GM12878 (cell line): Measurements from ENCODE around the gene TEKT3. TPM values are rescaled to one million over a fixed set of nuclear protein-coding genes. Genes with fewer than 3 reads are reported as not detected.

Experiments used
- ATAC-seq: fragments of 200-7000 bp; cut with Tn5 transposase; 3 replicates; pipeline ENCODE4 v1.9.1; 2020; ENCODE audit warnings: mild to moderate bottlenecking, moderate library complexity
- BruUV-seq: library from RNA; stranded (reverse); fragments of 400-500 nt; replicated peaks from 2 replicates; lab custom pipeline; 2021; lab: Mats Ljungman, UMichigan
- CTCF ChIA-PET: fragments of 300-600 bp; sonication (Branson Sonifier 250); formaldehyde crosslinking; extraction: SDS; loops from one replicate; lab custom pipeline; 2021; ENCODE audit warnings: inconsistent platforms; lab: Yijun Ruan, JAX
- POLR2A ChIA-PET: fragments of 350-600 bp; formaldehyde crosslinking; extraction: SDS; loops from one replicate; lab custom pipeline; 2021; ENCODE audit warnings: inconsistent platforms; lab: Charles Lee
- RAD21 ChIA-PET: fragments of 300-600 bp; sonication (Branson Sonifier 250); formaldehyde crosslinking; loops from one replicate; lab custom pipeline; 2023; ENCODE audit warnings: antibody characterized with exemption; ENCODE audit not compliant: unreplicated experiment; lab: Charles Lee
- SMC1A ChIA-PET: fragments of 300-600 bp; sonication (Branson Sonifier 250); formaldehyde crosslinking; loops from one replicate; lab custom pipeline; 2023; ENCODE audit not compliant: unreplicated experiment, uncharacterized antibody; lab: Charles Lee
- DNase-seq: peaks from one replicate; pipeline ENCODE4 v3.0.0-alpha.2; 2011; ENCODE audit warnings: low read depth, low spot score
- FAIRE-seq: peaks from 3 replicates; lab custom pipeline; 2011; peaks lifted over from hg19 to GRCh38; lab: Jason Lieb, UNC
- H2AFZ ChIP-seq: 2 replicates; pipeline ENCODE4 v1.6.0; 2011; ENCODE audit warnings: low read depth, low read length, control low read depth; ENCODE audit not compliant: control insufficient read depth
- H3K27ac ChIP-seq: 2 replicates; pipeline ENCODE4 v1.5.1; 2011; ENCODE audit warnings: control low read depth; ENCODE audit not compliant: control insufficient read depth, insufficient read depth
- H3K27me3 ChIP-seq, 2 experiments: replicated peaks in 1 of 2; 2 replicates each; pipeline versions ENCODE4 v1.6.0 to v1.6.1; 2011; ENCODE audit warnings: low read length in 1 of 2; ENCODE audit not compliant: control insufficient read depth in 2 of 2, insufficient read depth in 2 of 2
- H3K36me3 ChIP-seq, 2 experiments: 2 replicates each; pipeline ENCODE4 v1.5.1; 2011; ENCODE audit warnings: low read length in 1 of 2; ENCODE audit not compliant: control insufficient read depth in 2 of 2, insufficient read depth in 2 of 2
- H3K4me1 ChIP-seq: 2 replicates; pipeline ENCODE4 v1.6.1; 2011; ENCODE audit warnings: mild to moderate bottlenecking, low read length, moderate library complexity, mixed read lengths; ENCODE audit not compliant: control insufficient read depth, insufficient read depth
- H3K4me2 ChIP-seq: 2 replicates; pipeline ENCODE4 v1.6.0; 2011; ENCODE audit warnings: control low read depth; ENCODE audit not compliant: control insufficient read depth, insufficient read depth
- H3K4me3 ChIP-seq: fragments of 200-600 bp; sonication (generic); 2 replicates; pipeline ENCODE4 v1.5.1; 2016
- H3K79me2 ChIP-seq: 2 replicates; pipeline ENCODE4 v1.6.0; 2011; ENCODE audit warnings: low read length; ENCODE audit not compliant: control insufficient read depth, insufficient read depth
- H3K9ac ChIP-seq: 2 replicates; pipeline ENCODE4 v1.8.0; 2011; ENCODE audit warnings: low read length, control low read depth, mixed read lengths; ENCODE audit not compliant: control insufficient read depth, insufficient read depth
- H3K9me3 ChIP-seq: replicated peaks from 3 replicates; pipeline ENCODE4 v1.5.1; 2011; ENCODE audit warnings: mild to moderate bottlenecking, low read length; ENCODE audit not compliant: control insufficient read depth, insufficient read depth
- H4K20me1 ChIP-seq: 2 replicates; pipeline ENCODE4 v1.6.0; 2011; ENCODE audit not compliant: control insufficient read depth, insufficient read depth
- CBX5 ChIP-seq: sonication (generic); IDR thresholded peaks from 2 replicates; pipeline ENCODE4 v1.6.1; 2016; ENCODE audit warnings: low read depth, moderate library complexity, mild to moderate bottlenecking, inconsistent platforms
- EGR1 ChIP-seq, 2 experiments: IDR thresholded peaks; 1 replicate in 1 of 2; 2 replicates in 1 of 2; pipeline ENCODE4 v1.6.1; 2011 to 2012; ENCODE audit warnings: low read depth in 2 of 2, low read length in 2 of 2, borderline replicate concordance in 1 of 2, mild to moderate bottlenecking in 1 of 2, moderate library complexity in 1 of 2
- FOXK2 ChIP-seq: fragments of 450-650 bp; IDR thresholded peaks from 2 replicates; pipeline ENCODE4 v1.6.1; 2017; ENCODE audit warnings: mild to moderate bottlenecking, moderate library complexity
- GATAD2B ChIP-seq: fragments of 450-650 bp; conservative IDR thresholded peaks from 2 replicates; pipeline ENCODE4 v1.6.1; 2017; ENCODE audit warnings: low read depth, mild to moderate bottlenecking, moderate library complexity
- NBN ChIP-seq: fragments of 450-650 bp; IDR thresholded peaks from 2 replicates; pipeline ENCODE4 v1.6.1; 2016
- NFIC ChIP-seq: IDR thresholded peaks from 2 replicates; pipeline ENCODE4 v1.6.1; 2012; ENCODE audit warnings: low read depth, mild to moderate bottlenecking, inconsistent platforms, low read length, moderate library complexity
- NFYB ChIP-seq: IDR thresholded peaks from 2 replicates; pipeline ENCODE4 v1.6.1; 2011; ENCODE audit warnings: low read depth, mild to moderate bottlenecking, low read length, improper control_type of control experiment, moderate library complexity; ENCODE audit not compliant: insufficient read depth
- POU2F2 ChIP-seq: IDR thresholded peaks from 3 replicates; pipeline ENCODE4 v1.6.1; 2011; ENCODE audit warnings: low read depth, mild to moderate bottlenecking, low read length, borderline replicate concordance
- RB1 ChIP-seq: fragments of 450-650 bp; formaldehyde crosslinking; IDR thresholded peaks from 2 replicates; pipeline ENCODE4 v1.6.1; 2017; ENCODE audit warnings: mild to moderate bottlenecking, borderline replicate concordance
- RUNX3 ChIP-seq: IDR thresholded peaks from 2 replicates; pipeline ENCODE4 v1.6.1; 2012; ENCODE audit warnings: low read length, inconsistent platforms
- SMARCA5 ChIP-seq: fragments of 450-650 bp; IDR thresholded peaks from 2 replicates; pipeline ENCODE4 v1.6.1; 2017; ENCODE audit warnings: mild to moderate bottlenecking
- SREBF2 ChIP-seq: IDR thresholded peaks from 2 replicates; pipeline ENCODE4 v1.6.1; 2012; ENCODE audit warnings: mild to moderate bottlenecking, low read length
- TARDBP ChIP-seq: IDR thresholded peaks from 2 replicates; pipeline ENCODE4 v1.6.1; 2016; ENCODE audit warnings: borderline replicate concordance
- ZNF622 ChIP-seq: fragments of 450-650 bp; IDR thresholded peaks from 2 replicates; pipeline ENCODE4 v1.6.1; 2017; ENCODE audit warnings: mild to moderate bottlenecking, inconsistent platforms
- WGBS: methylation state at CpG from one replicate; pipeline ENCODE4 v1.1.6; 2016; ENCODE audit warnings: low lambda C conversion rate; ENCODE audit not compliant: insufficient replicate concordance, insufficient coverage; ENCODE audit errors: missing lambda C conversion rate; 5-methylcytosine and 5-hydroxymethylcytosine counted together
- in situ Hi-C: fragments of 300-500 bp; cut with MboI; formaldehyde crosslinking; loops from 9 replicates; pipeline ENCODE4 v1.14.3; 2018; ENCODE audit warnings: mixed read lengths
- intact Hi-C: fragments of 100-400 bp; cut with micrococcal nuclease; formaldehyde crosslinking; loops from one replicate; pipeline ENCODE4 v1.14.2; 2022; ENCODE audit not compliant: unreplicated experiment
- polyA plus RNA-seq, 11 experiments: library from polyadenylated mRNA; depleted of rRNA in 4 of 11; unstranded in 6 of 11; stranded (reverse) in 5 of 11; fragments of >200 nt; fragmentation: Nextera tagmentation in 4 of 11; fragmentation: Illumina TruSeq in 1 of 11; extraction: Ambion mirVana in 4 of 11; extraction: Trizol in 1 of 11; gene quantifications; 1 replicate in 1 of 11; 2 replicates in 10 of 11; pipeline versions ENCODE4 v1.2.1 to v1.2.3, GENCODE V29; 2011 to 2016; ENCODE audit warnings: inconsistent platforms in 2 of 11, missing spikeins in 2 of 11, low read depth in 1 of 11
- total RNA-seq, 4 experiments: library from RNA; depleted of rRNA in 3 of 4; stranded (reverse); fragments of >200 nt in 3 of 4; fragmentation: Illumina TruSeq in 1 of 4; extraction: Trizol in 1 of 4; gene quantifications; 2 replicates each; pipeline versions ENCODE4 v1.2.1 to v1.2.3, GENCODE V29; 2013 to 2021
- TF ChIP-seq, protein P1 (sequence below): fragments of 450-650 bp; formaldehyde crosslinking; IDR thresholded peaks from 2 replicates; pipeline ENCODE4 v1.5.0; 2022; ENCODE audit warnings: mild to moderate bottlenecking, missing genetic modification characterization
- TF ChIP-seq, protein P2 (sequence below): IDR thresholded peaks from 2 replicates; pipeline ENCODE4 v1.6.1; 2012; ENCODE audit warnings: low read length, inconsistent platforms

Gene TEKT3
- total and polyA plus RNA-seq, 10 of the 15 experiments (the other 5 are each of a cell fraction or from before 2014, with no cell fraction given): 0.15 TPM; not detected in 9

DNA sequence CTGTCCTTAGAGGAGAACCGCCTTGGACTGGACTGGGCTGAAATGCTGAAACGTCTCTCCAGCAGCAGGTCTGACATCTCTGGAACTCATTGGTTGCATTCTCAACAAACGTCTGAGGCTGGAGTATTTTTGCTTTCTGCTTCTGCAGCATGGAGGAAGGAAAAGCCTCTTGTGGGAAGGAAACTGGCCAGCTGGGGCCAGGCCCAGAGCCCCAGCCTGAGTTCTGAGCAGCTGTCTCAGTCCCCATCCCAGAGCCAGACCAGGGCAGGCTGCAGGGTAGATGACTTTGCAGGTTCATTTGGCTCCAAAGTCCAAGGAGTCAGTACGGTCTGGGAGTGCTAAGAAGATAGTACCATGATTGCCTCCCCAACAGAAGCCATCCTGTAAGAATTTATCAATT, 18.3 kb downstream of the TEKT3 start:
- BruUV-seq: no TSS peak

More for the DNA sequence above, 18.3 kb downstream of the TEKT3 start:
- no peak overlapping the region for H2AFZ ChIP-seq
- ChIA-PET CTCF (no interaction called here), SMC1A (interaction anchor here (0.6 kb wide), 1 partner anchor 759 kb away, joined by 3 read pairs; no protein-coding TSS in a partner anchor), RAD21 (no interaction called here), POLR2A (no interaction called here)
- in situ Hi-C loops: no loop called here
- H3K9ac ChIP-seq: no peak overlapping the region
- WGBS: 13% methylated on average over 4 of the region's 4 CpGs
- intact Hi-C loops: no loop called here
- no peaks in the 10 kb centered on the region for H3K27me3 ChIP-seq
- no peak for TF ChIP-seq NFYB
- TF ChIP-seq SMARCA5: no peak
- TF ChIP-seq TARDBP: no peak
- TF ChIP-seq, protein P1, sequence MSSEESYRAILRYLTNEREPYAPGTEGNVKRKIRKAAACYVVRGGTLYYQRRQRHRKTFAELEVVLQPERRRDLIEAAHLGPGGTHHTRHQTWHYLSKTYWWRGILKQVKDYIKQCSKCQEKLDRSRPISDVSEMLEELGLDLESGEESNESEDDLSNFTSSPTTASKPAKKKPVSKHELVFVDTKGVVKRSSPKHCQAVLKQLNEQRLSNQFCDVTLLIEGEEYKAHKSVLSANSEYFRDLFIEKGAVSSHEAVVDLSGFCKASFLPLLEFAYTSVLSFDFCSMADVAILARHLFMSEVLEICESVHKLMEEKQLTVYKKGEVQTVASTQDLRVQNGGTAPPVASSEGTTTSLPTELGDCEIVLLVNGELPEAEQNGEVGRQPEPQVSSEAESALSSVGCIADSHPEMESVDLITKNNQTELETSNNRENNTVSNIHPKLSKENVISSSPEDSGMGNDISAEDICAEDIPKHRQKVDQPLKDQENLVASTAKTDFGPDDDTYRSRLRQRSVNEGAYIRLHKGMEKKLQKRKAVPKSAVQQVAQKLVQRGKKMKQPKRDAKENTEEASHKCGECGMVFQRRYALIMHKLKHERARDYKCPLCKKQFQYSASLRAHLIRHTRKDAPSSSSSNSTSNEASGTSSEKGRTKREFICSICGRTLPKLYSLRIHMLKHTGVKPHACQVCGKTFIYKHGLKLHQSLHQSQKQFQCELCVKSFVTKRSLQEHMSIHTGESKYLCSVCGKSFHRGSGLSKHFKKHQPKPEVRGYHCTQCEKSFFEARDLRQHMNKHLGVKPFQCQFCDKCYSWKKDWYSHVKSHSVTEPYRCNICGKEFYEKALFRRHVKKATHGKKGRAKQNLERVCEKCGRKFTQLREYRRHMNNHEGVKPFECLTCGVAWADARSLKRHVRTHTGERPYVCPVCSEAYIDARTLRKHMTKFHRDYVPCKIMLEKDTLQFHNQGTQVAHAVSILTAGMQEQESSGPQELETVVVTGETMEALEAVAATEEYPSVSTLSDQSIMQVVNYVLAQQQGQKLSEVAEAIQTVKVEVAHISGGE (CRISPR knock-in tag): no peak
- no peak for TF ChIP-seq EGR1 (IDR thresholded peaks at IDR 0.05; ENCODE audit: borderline replicate concordance in 1 of 2, low read depth in 2 of 2, low read length in 2 of 2)
- TF ChIP-seq ZNF622: no peak
- TF ChIP-seq SREBF2: no peak
- TF ChIP-seq FOXK2: no peak
- TF ChIP-seq NBN: no peak
- TF ChIP-seq CBX5: no peak
- no peak for TF ChIP-seq RB1
- no peak for TF ChIP-seq NFIC
- TF ChIP-seq RUNX3: no peak
- no peak for TF ChIP-seq POU2F2
- TF ChIP-seq GATAD2B: no peak
- TF ChIP-seq, protein P2, sequence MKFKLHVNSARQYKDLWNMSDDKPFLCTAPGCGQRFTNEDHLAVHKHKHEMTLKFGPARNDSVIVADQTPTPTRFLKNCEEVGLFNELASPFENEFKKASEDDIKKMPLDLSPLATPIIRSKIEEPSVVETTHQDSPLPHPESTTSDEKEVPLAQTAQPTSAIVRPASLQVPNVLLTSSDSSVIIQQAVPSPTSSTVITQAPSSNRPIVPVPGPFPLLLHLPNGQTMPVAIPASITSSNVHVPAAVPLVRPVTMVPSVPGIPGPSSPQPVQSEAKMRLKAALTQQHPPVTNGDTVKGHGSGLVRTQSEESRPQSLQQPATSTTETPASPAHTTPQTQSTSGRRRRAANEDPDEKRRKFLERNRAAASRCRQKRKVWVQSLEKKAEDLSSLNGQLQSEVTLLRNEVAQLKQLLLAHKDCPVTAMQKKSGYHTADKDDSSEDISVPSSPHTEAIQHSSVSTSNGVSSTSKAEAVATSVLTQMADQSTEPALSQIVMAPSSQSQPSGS: no peak
- no peaks in the 10 kb centered on the region for H3K79me2 ChIP-seq
- no peak overlapping the region for H3K4me2 ChIP-seq
- DNase-seq (no peak), ATAC-seq (no peak), FAIRE-seq (no peak)
- no peaks in the 10 kb centered on the region for H3K9me3 ChIP-seq
- H3K27ac ChIP-seq: no peak overlapping the region
- no peaks in the 10 kb centered on the region for H4K20me1 ChIP-seq
- no peaks in the 10 kb centered on the region for H3K36me3 ChIP-seq
- no peaks in the 10 kb centered on the region for H3K4me1 ChIP-seq
- no peak overlapping the region for H3K4me3 ChIP-seq
